NT2/D1 (cell line): ENCODE data around the gene CNTD1.
A peak's percentile ranks its signal among the peaks of the same experiment; 100 is the strongest.

Experiments
- DNase-seq: peaks from one replicate; pipeline ENCODE4 v3.0.0-alpha.2; 2011; ENCODE audit warnings: low read depth, low spot score
- H3K27me3 ChIP-seq: 2 replicates; pipeline ENCODE4 v1.6.0; 2011; ENCODE audit warnings: mild to moderate bottlenecking; ENCODE audit not compliant: insufficient read length, insufficient read depth
- H3K36me3 ChIP-seq: 2 replicates; pipeline ENCODE4 v1.6.1; 2011; ENCODE audit warnings: mild to moderate bottlenecking, low read length, mixed read lengths; ENCODE audit not compliant: insufficient read depth, insufficient read length
- H3K4me1 ChIP-seq: 2 replicates; pipeline ENCODE4 v1.5.1; 2011; ENCODE audit not compliant: insufficient read depth, insufficient read length
- H3K4me3 ChIP-seq: 2 replicates; pipeline ENCODE4 v1.5.1; 2011; ENCODE audit warnings: low read depth; ENCODE audit not compliant: insufficient read length
- H3K9ac ChIP-seq: 2 replicates; pipeline ENCODE4 v1.6.0; 2011; ENCODE audit warnings: low read depth; ENCODE audit not compliant: insufficient read length
- H3K9me3 ChIP-seq: 2 replicates; pipeline ENCODE4 v1.5.1; 2011; ENCODE audit warnings: mild to moderate bottlenecking, low read length; ENCODE audit not compliant: insufficient read depth
- SUZ12 ChIP-seq: IDR thresholded peaks from 2 replicates; pipeline ENCODE4 v1.6.1; 2011; ENCODE audit not compliant: insufficient read length, insufficient read depth; ENCODE audit errors: extremely low read depth
- YY1 ChIP-seq: IDR thresholded peaks from 2 replicates; pipeline ENCODE4 v1.6.1; 2011; ENCODE audit not compliant: insufficient read length, insufficient read depth
- ZNF274 ChIP-seq: IDR thresholded peaks from 2 replicates; pipeline ENCODE4 v1.6.1; 2011; ENCODE audit warnings: mild to moderate bottlenecking, low read depth, low read length

Gene CNTD1

DNA sequence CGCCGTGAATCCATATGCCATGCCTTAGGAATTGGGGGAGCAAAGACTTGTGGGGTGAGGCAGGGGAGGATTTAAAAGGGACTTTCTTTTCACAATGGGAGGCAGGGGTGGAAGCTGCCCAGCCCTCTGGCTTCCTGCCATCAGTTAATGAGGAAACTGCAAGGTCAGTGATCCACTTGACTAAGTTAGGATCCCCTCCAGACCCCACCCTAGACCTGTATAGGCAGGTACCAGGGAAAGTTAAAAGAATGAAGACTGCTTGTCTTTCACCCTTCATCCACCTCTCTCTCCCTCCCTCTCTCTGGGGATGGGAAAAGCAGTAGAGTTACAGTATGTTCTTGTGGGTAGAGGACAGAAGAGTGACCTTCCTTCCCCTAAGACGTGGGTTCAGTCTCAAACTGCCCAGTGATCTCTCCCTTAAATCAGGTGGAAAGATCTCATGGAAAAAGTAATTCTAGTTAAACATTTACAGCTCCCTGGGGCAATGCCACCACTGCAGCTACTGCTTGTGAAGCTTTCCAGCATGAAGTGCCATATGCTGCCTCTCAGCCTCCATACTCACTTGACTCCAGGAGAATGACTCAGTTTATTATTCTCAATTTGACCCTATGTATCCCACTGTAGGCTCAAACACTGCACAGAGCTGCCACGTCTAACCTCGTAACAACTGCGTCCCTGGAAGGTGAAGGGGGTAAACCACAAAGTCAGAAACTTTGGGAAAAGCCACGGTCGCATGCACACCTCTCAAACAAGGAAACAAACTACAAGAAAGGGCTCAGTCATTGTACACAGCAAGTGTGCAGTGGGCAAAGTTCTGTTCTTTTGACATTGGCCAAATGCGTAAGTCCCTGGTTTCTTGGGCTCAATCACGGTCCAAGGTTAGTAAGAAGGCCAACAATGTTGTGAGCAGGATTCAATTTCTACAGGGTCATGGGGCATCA is 1.3 kb upstream of the CNTD1 start:
- Histone ChIP-seq H3K27me3 (no peaks in the 10 kb centered on the region), H3K9ac (peak overlapping the region; percentile 92), H3K9me3 (peaks cover 8% of the 10 kb centered on the region; the same call in 1 of the 2 replicates), H3K4me3 (peak overlapping the region; percentile 94), H3K36me3 (peaks cover 35% of the 10 kb centered on the region), H3K4me1 (peaks cover 2% of the 10 kb centered on the region)
- no peak for TF ChIP-seq SUZ12
- DNase-seq = no peak

- peaks cover 35% of the 10 kb centered on the region for H3K36me3 ChIP-seq
- H3K9ac ChIP-seq = peak overlapping the region; percentile 92
- peak overlapping the region; percentile 94 for H3K4me3 ChIP-seq
- peaks cover 2% of the 10 kb centered on the region for H3K4me1 ChIP-seq
- TF ChIP-seq ZNF274 = no peak
- no peak for TF ChIP-seq YY1
- TF ChIP-seq SUZ12 = no peak
- DNase-seq = no peak
- H3K27me3 ChIP-seq = no peaks in the 10 kb centered on the region
- peaks cover 8% of the 10 kb centered on the region; the same call in 1 of the 2 replicates for H3K9me3 ChIP-seq
Observed at GRCh38 chr17:42798011-42798382, 664 bp upstream of the CNTD1 start.

GRCh38 chr17:42803074-42803883 is 4.6 kb downstream of the CNTD1 start:
- Histone ChIP-seq H3K36me3 (no peaks in the 10 kb centered on the region), H3K4me3 (no peak overlapping the region), H3K4me1 (no peaks in the 10 kb centered on the region), H3K27me3 (no peaks in the 10 kb centered on the region), H3K9me3 (peaks cover 8% of the 10 kb centered on the region; the same call in 1 of the 2 replicates), H3K9ac (no peak overlapping the region)
- no peak for TF ChIP-seq ZNF274
- TF ChIP-seq YY1 = no peak
- no peak for TF ChIP-seq SUZ12
- no peak for DNase-seq

- TF ChIP-seq SUZ12 = no peak
- no peaks in the 10 kb centered on the region for H3K27me3 ChIP-seq
- peaks cover 10% of the 10 kb centered on the region for H3K36me3 ChIP-seq
- DNase-seq = no peak
- no peaks in the 10 kb centered on the region for H3K9me3 ChIP-seq
- H3K9ac ChIP-seq = no peak overlapping the region
- H3K4me3 ChIP-seq = no peak overlapping the region
- no peaks in the 10 kb centered on the region for H3K4me1 ChIP-seq
Observed at GRCh38 chr17:42804918-42805367, 6.3 kb downstream of the CNTD1 start.

DNA sequence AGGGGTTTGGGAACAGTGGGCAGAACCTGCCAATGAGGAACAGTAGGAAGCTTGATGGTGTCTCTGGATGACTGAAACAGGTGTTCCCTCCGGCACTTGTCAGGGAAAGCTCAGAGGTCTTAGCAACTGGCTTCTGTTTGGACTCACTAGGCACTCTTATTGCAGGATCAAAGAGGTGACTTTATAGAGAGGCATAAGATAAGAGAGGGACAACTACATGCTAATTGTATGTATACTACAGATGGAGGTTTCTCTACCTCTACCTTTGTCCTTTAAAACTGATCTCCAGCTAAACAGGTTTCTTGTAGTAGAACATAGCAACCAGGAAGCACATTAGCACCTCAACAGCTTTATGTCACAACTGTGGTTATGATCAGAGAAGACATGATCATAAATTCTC is 7.6 kb downstream of the CNTD1 start:
- TF ChIP-seq SUZ12 (no peak), YY1 (no peak), ZNF274 (no peak)
- no peak for DNase-seq
- no peaks in the 10 kb centered on the region for H3K4me1 ChIP-seq
- no peak overlapping the region for H3K4me3 ChIP-seq
- H3K36me3 ChIP-seq = peaks cover 23% of the 10 kb centered on the region
- no peak overlapping the region for H3K9ac ChIP-seq
- H3K27me3 ChIP-seq = no peaks in the 10 kb centered on the region
- no peaks in the 10 kb centered on the region for H3K9me3 ChIP-seq

DNA sequence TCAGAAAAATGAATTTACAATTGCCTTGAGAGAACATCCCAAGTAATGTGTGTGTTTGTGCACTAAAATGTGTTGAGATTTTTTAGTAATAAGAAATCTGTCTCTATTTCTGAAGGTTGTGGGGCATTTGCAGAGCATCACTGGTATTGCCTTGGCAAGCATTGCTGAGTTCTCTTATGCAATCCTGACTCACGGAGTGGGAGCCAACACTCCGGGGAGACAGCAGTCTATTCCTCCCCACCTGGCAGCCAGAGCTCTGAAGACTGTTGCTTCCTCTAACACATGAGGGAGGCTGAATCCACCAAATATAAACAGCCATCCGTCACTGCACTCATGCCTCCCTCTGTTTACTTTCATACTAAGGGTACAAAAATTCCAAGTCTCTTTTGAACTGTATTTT is 10.6 kb downstream of the CNTD1 start:
- H3K9ac ChIP-seq = no peak overlapping the region
- no peaks in the 10 kb centered on the region for H3K27me3 ChIP-seq
- TF ChIP-seq SUZ12 (no peak), ZNF274 (no peak), YY1 (no peak)
- H3K9me3 ChIP-seq = no peaks in the 10 kb centered on the region
- H3K4me3 ChIP-seq = no peak overlapping the region
- peaks cover 40% of the 10 kb centered on the region for H3K36me3 ChIP-seq
- H3K4me1 ChIP-seq = no peaks in the 10 kb centered on the region
- no peak for DNase-seq

GRCh38 chr17:42814633-42815399 is 16.2 kb downstream of the CNTD1 start:
- Histone ChIP-seq H3K27me3 (no peaks in the 10 kb centered on the region), H3K4me1 (no peaks in the 10 kb centered on the region), H3K9ac (no peak overlapping the region), H3K4me3 (no peak overlapping the region), H3K36me3 (peaks cover 86% of the 10 kb centered on the region), H3K9me3 (no peaks in the 10 kb centered on the region)
- TF ChIP-seq YY1 = no peak
- no peak for TF ChIP-seq ZNF274
- TF ChIP-seq SUZ12 = no peak
- DNase-seq = no peak
